ENCODE results near the gene NSG2.
"Not testable (repeated sequence)": the region's sequence is repeated elsewhere in the genome, so short reads cannot be mapped to it uniquely, and the experiment has no call there.

Gene NSG2

DNA sequence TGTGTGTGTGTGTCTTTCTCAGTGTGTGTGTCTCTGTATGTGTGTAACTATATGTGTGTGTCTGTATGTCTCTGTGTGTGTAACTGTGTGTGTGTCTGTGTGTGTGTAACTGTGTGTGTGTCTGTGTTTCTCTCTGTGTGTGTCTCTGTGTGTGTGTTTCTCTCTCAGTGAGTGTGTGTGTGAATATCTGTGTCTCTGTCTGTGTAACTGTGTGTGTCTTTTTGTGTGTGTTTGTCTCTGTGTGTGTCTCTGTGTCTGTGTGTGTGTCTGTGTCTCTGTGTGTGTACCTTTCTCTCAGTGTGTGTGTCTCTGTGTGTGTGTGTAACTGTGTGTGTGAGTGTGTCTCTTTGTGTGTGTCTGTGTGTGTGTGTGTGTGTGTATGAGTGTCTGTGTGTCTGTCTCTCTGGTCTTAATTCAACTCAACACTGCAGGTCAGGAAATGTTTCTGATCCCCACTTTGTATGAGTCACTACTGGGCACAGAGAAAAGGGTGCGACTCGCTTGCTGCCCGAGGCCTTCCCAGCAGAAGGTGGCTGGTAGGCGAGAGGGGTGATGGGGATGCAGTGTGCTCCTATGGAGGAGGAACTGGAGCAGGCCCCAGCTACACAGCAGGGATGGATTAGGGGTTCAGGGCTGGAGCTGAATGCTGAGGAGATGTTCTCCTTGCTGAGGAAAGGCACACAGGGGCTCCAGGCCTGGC lies 52.1 kb downstream of the NSG2 start:
- Histone ChIP-seq H3K36me3 (ENCODE audit: insufficient read depth, low read length) (no peaks in the 10 kb centered on the region), H3K4me1 (ENCODE audit: insufficient read depth, low read length) (no peaks in the 10 kb centered on the region), H2AFZ (ENCODE audit: low read depth, low read length) (no peak overlapping the region)

DNA sequence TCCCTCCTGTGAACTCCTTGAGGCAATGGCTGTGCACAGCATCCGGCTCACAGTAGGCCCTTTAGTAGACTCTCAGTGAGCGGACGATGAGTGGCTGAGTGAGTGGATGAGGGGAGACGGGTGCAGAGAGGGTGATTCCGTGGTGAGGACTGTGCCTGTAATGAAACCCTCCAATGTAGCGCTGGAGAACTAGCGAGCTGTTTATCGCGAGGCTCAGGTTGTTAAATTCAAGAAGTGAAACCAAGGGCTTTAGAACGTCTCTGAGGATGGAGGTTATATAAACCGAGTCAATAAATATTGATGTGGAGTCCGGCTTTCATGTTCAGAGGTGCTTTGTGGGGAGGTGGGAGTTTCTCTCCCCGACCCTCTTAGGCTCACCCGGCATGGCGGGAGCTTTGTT lies 53.2 kb downstream of the NSG2 start:
- no peak overlapping the region for H3K4me3 ChIP-seq (ENCODE audit: low read length)
- no peak overlapping the region for H2AFZ ChIP-seq (ENCODE audit: low read depth, low read length)
- no peaks in the 10 kb centered on the region for H3K9me3 ChIP-seq (ENCODE audit: low read length)
- H3K27me3 ChIP-seq (ENCODE audit: insufficient read depth, low read length) = no peaks in the 10 kb centered on the region
- H3K36me3 ChIP-seq (ENCODE audit: insufficient read depth, low read length) = no peaks in the 10 kb centered on the region
- no peaks in the 10 kb centered on the region for H3K4me1 ChIP-seq (ENCODE audit: insufficient read depth, low read length)

More for the DNA sequence above, 52.1 kb downstream of the NSG2 start:
- H3K9me3 ChIP-seq (ENCODE audit: low read length) = no peaks in the 10 kb centered on the region
- H3K4me3 ChIP-seq (ENCODE audit: low read length) = no peak overlapping the region
- no peaks in the 10 kb centered on the region for H3K27me3 ChIP-seq (ENCODE audit: insufficient read depth, low read length)

DNA sequence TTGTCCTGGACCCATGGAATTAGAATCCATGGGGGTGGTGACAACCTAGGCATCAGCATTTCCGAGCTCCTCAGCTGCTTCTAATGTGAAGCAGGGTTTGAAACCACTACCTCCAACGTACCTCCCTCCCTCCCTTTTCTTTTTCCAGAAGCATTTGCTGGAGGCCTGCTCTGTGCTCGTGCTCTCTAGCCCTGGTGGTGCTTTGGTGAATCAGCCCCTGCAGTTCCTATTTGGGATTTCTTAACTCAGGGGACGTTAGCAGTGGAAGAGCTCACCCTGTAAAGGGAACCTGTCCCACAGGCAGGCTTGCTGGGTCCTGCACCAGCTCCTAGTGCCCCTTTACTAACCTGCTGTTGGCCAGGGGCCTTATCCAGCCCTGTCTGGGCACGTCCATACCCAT lies 55.0 kb downstream of the NSG2 start:
- Histone ChIP-seq H3K9me3 (ENCODE audit: low read length) (no peaks in the 10 kb centered on the region), H3K4me1 (ENCODE audit: insufficient read depth, low read length) (no peaks in the 10 kb centered on the region), H3K27me3 (ENCODE audit: insufficient read depth, low read length) (no peaks in the 10 kb centered on the region), H3K36me3 (ENCODE audit: insufficient read depth, low read length) (no peaks in the 10 kb centered on the region), H2AFZ (ENCODE audit: low read depth, low read length) (no peak overlapping the region), H3K4me3 (ENCODE audit: low read length) (no peak overlapping the region)

DNA sequence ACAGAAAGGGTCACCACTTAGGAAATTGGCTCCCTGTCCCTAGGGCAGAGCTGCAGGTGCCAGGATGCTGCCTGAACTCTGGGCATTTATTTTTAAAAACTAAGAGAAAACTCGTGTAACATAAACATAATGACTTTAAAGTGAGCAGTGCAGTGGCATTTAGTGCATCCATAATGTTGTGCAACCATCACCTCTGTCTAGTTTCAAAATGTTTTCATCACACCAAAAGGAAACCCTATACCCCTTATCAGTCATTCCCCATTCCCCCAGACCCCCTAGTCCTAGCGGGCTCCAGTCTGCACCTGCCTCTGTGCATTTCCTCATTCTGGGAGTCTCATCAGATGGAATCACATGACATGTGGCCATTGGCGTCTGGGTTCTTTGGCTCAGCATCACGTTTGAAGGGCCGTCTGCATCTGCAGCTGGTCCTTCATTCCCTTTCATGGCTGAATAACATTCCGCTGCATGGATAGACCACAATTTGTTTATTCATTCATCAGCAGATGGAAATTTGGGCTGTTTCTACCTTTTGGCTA lies 55.8 kb downstream of the NSG2 start:
- Histone ChIP-seq H3K4me1 (ENCODE audit: insufficient read depth, low read length) (no peaks in the 10 kb centered on the region), H3K27me3 (ENCODE audit: insufficient read depth, low read length) (no peaks in the 10 kb centered on the region), H2AFZ (ENCODE audit: low read depth, low read length) (no peak overlapping the region), H3K9me3 (ENCODE audit: low read length) (no peaks in the 10 kb centered on the region), H3K36me3 (ENCODE audit: insufficient read depth, low read length) (no peaks in the 10 kb centered on the region), H3K4me3 (ENCODE audit: low read length) (no peak overlapping the region)

DNA sequence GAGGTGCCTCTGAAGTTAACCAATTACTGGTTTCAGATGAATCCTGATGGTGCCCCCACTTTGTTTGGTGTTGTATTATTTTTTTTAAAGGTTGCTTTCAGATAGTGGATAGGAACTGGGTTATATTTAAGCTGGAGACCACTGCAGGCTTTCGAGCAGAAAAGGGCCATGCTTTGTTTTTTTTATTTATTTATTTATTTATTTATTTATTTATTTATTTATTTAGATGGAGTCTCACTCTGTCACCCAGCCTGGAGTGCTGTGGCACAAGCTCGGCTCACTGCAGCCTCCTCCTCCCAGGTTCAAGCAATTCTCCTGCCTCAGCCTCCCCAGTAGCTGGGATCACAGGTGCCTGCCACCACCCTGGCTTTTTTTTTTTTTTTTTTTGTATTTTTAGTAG lies 57.1 kb downstream of the NSG2 start:
- H3K9me3 ChIP-seq (ENCODE audit: low read length); H3K27me3 ChIP-seq (ENCODE audit: insufficient read depth, low read length); H3K4me1 ChIP-seq (ENCODE audit: insufficient read depth, low read length); H2AFZ ChIP-seq (ENCODE audit: low read depth, low read length); H3K4me3 ChIP-seq (ENCODE audit: low read length); H3K36me3 ChIP-seq (ENCODE audit: insufficient read depth, low read length): not testable (repeated sequence)

DNA sequence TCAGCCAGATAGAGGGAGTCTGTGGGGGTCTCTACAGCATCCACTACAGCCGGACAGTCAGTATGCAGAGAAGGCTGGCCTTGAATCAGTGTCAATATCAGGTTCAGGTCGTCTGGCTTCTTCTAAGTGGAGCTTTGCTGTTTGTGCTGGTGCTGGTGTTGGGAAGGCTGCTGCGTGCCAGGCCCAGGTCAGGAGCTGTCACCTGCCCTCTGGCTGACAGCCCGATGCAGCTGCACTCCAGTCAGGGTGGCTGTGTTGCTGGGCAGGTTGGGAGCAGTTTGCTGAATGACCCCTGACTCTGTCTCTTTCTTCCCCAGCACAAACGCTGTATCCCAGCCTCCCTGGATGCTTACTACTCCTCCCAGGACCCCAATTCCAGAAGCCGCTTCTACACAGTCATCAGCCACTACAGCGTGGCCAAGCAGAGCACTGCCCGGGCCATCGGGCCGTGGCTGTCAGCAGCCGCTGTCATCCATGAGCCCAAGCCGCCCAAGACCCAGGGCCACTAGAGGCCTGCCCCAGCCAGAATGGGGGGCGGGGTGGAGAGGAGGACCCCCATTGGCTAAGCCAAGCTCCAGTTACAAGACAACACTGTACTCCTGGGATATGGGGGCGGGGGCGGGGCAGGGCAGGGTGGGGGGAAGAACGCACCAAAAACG lies 61.6 kb downstream of the NSG2 start:
- Histone ChIP-seq H3K36me3 (ENCODE audit: insufficient read depth, low read length) (no peaks in the 10 kb centered on the region), H3K4me1 (ENCODE audit: insufficient read depth, low read length) (no peaks in the 10 kb centered on the region), H2AFZ (ENCODE audit: low read depth, low read length) (no peak overlapping the region), H3K9me3 (ENCODE audit: low read length) (no peaks in the 10 kb centered on the region), H3K4me3 (ENCODE audit: low read length) (no peak overlapping the region), H3K27me3 (ENCODE audit: insufficient read depth, low read length) (no peaks in the 10 kb centered on the region)

DNA sequence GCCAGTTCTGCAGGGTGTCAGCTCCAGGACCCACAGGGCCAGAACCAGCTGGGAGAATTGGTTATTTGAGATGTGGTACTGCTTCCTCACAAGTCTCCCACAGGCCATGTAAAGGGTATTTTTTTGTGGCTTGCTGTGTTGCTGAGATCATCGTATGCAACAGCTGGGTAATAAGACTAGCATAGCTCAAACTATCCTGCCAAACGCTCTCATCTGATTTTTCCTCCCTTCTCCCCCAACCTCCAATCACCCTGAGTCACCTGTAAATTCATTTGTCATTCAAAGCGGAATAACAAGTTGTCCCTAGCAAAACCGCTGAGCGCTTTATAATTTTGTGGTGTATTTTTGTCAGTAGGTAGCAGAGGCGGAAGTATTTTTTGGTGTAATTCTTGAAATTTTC lies 63.2 kb downstream of the NSG2 start:
- Histone ChIP-seq H3K4me3 (ENCODE audit: low read length) (no peak overlapping the region), H2AFZ (ENCODE audit: low read depth, low read length) (no peak overlapping the region), H3K9me3 (ENCODE audit: low read length) (no peaks in the 10 kb centered on the region), H3K36me3 (ENCODE audit: insufficient read depth, low read length) (no peaks in the 10 kb centered on the region), H3K4me1 (ENCODE audit: insufficient read depth, low read length) (no peaks in the 10 kb centered on the region), H3K27me3 (ENCODE audit: insufficient read depth, low read length) (no peaks in the 10 kb centered on the region)

DNA sequence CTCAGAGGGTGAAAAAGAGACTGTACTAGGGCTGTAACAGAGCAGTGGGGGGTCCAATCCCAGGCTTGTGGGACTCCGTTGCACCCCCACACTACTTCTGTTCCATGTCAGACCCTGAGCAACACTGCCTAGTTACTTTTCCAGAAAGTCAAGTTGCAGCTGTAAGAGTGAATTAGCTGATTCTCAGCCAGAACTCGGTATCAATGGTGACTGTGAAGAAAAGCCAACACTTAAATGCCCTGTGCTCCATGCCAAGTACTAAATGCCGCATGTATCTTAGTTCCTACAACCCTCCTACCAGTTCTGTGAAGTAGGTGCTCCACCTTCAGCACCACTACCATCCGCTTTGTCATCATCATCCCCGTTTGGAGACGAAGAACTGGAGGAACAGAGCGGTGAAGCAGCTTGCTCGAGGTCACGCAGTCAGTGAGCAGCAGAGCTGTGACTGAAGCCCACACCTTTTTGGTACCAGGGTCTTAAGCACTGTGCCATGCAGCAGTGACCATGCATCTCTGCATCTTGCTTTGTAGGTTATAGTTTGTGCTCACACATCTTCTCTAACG lies 64.3 kb downstream of the NSG2 start:
- Histone ChIP-seq H2AFZ (ENCODE audit: low read depth, low read length) (no peak overlapping the region), H3K36me3 (ENCODE audit: insufficient read depth, low read length) (no peaks in the 10 kb centered on the region), H3K9me3 (ENCODE audit: low read length) (no peaks in the 10 kb centered on the region)

DNA sequence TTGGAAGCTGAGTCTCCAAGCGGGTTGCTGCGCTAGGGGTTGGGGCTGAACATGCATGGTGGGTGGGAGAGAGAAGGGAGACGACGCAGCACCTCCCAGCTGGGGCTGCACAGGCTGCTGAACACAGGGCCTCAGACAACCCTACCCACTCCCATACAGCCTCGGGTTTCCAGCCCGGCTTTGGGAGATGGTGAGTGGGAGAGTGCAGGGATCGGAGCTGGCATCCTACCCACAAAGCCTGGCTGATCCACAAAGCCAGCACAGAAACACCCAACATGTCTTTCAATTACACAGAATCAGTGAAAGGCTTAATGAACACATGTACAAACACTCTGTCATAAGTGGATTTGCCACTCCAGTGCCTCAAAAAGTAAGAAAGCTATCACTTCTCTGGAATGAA lies 64.8 kb downstream of the NSG2 start:
- H3K4me1 ChIP-seq (ENCODE audit: insufficient read depth, low read length) = no peaks in the 10 kb centered on the region
- H3K9me3 ChIP-seq (ENCODE audit: low read length) = no peaks in the 10 kb centered on the region
- H3K36me3 ChIP-seq (ENCODE audit: insufficient read depth, low read length) = no peaks in the 10 kb centered on the region
- no peak overlapping the region for H2AFZ ChIP-seq (ENCODE audit: low read depth, low read length)
- no peak overlapping the region for H3K4me3 ChIP-seq (ENCODE audit: low read length)
- no peaks in the 10 kb centered on the region for H3K27me3 ChIP-seq (ENCODE audit: insufficient read depth, low read length)

More for the DNA sequence above, 64.3 kb downstream of the NSG2 start:
- Histone ChIP-seq H3K27me3 (ENCODE audit: insufficient read depth, low read length) (no peaks in the 10 kb centered on the region), H3K4me3 (ENCODE audit: low read length) (no peak overlapping the region), H3K4me1 (ENCODE audit: insufficient read depth, low read length) (no peaks in the 10 kb centered on the region)

DNA sequence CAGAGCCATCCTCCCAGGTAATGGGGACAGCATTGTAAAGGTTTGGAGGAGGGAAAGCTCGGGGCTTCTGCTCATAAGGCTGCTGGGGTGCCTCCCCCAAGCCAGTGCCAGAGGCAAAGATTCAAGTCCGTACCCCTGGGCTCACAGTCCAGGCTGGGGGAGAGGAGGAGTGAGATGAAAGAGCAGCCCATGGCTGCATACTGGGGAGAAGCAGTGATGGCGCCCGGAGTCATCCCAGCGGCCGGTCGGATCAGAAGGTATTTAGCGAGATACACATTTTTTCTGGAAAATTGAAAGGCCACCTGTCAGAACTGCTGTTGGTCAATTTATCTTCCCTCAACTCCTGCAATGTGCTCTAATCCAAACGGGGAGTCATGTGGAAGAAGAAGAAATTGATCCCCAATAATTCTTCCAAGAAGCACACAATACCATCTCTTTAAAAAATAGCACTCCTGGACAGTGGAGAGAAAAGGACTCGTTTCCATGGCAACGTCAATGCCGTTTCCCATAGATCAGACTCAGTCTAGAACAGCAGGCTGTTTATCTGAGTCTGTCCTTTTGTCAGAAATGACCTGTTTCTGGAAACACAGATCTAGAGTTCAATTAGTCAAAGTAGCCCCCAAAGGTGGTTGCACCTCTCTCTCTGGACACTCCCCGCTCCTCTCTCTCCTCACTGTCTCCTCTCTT lies 65.9 kb downstream of the NSG2 start:
- H3K9me3 ChIP-seq (ENCODE audit: low read length) = no peaks in the 10 kb centered on the region
- H3K27me3 ChIP-seq (ENCODE audit: insufficient read depth, low read length) = no peaks in the 10 kb centered on the region
- no peaks in the 10 kb centered on the region for H3K36me3 ChIP-seq (ENCODE audit: insufficient read depth, low read length)
- H3K4me3 ChIP-seq (ENCODE audit: low read length) = no peak overlapping the region
- no peak overlapping the region for H2AFZ ChIP-seq (ENCODE audit: low read depth, low read length)
- no peaks in the 10 kb centered on the region for H3K4me1 ChIP-seq (ENCODE audit: insufficient read depth, low read length)

DNA sequence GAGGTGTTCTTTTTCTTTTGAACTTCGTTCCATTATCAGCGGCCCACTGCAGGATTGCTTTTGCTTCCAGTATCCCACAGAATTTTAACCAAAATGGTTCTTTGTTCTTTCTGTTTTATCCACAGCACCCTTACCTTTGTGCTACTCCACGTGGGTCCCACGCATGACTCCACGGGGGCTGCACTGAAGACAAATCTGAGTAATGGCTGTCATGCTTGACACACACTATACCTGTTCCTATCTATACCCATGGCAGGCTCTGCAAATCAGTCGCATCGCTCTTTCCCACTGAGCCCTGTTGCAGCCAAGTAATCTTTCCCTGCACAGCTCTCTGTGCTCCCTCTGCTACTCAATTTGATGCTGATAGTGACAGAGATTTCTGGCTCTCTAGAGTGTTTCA lies 69.7 kb downstream of the NSG2 start:
- no peak overlapping the region for H2AFZ ChIP-seq (ENCODE audit: low read depth, low read length)
- no peaks in the 10 kb centered on the region for H3K9me3 ChIP-seq (ENCODE audit: low read length)
- no peaks in the 10 kb centered on the region for H3K4me1 ChIP-seq (ENCODE audit: insufficient read depth, low read length)
- peaks cover 3% of the 10 kb centered on the region for H3K27me3 ChIP-seq (ENCODE audit: insufficient read depth, low read length)
- H3K4me3 ChIP-seq (ENCODE audit: low read length) = no peak overlapping the region
- no peaks in the 10 kb centered on the region for H3K36me3 ChIP-seq (ENCODE audit: insufficient read depth, low read length)

DNA sequence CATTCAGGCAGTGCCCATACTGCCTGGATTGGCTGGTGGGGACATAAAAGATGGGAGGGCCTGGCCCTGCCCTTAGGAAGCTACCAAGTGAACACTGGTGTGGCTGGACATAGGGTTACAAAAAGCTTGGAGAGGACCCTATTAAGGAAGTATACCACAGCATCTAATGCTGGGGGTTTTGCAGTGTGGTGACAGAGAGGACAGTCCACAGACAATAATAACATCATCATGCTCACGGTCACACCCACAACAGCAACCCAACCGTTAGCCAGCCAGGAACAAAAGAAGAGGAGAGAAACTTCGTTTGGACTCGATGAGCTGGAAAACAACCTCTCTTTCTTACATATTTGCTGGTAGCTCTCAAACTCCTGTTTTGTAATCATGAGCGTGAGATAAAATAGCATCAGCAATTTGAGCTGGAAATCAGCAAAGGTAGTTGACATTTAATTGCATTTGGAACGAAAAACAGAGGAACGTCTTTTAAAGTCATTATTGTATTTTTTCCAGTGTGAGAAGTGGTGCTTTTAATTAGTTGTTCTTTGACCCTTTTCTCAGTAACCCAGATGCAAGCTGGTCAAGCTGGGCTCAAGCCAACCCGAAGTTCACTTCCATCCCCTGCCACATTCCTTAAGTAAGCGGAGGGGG lies 73.4 kb downstream of the NSG2 start:
- Histone ChIP-seq H3K4me1 (ENCODE audit: insufficient read depth, low read length) (no peaks in the 10 kb centered on the region), H3K27me3 (ENCODE audit: insufficient read depth, low read length) (peaks cover 3% of the 10 kb centered on the region), H2AFZ (ENCODE audit: low read depth, low read length) (no peak overlapping the region), H3K36me3 (ENCODE audit: insufficient read depth, low read length) (no peaks in the 10 kb centered on the region), H3K4me3 (ENCODE audit: low read length) (no peak overlapping the region), H3K9me3 (ENCODE audit: low read length) (no peaks in the 10 kb centered on the region)

DNA sequence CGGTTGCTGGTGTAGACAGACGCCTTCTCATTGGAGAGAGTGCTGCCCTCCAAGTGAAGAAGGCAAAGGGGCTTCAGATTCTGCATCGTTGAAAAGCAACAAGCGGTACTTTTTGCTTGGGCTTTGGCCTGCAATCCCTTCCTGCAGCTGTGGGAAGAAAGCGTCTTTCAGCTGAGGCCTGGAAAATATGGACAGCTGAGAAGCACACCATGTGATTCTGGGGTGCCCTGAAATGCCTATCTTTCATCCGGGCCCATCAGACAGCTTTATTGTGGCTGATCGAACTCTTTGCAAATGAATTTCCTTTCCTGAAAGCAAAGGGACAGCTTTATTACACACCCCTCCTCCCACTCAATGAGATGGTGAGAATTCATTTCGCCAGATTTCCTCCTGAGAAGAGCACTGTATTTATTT lies 74.0 kb downstream of the NSG2 start:
- H3K27me3 ChIP-seq (ENCODE audit: insufficient read depth, low read length) = peaks cover 3% of the 10 kb centered on the region
- no peaks in the 10 kb centered on the region for H3K36me3 ChIP-seq (ENCODE audit: insufficient read depth, low read length)
- H3K4me1 ChIP-seq (ENCODE audit: insufficient read depth, low read length) = no peaks in the 10 kb centered on the region
- H2AFZ ChIP-seq (ENCODE audit: low read depth, low read length) = no peak overlapping the region
- H3K9me3 ChIP-seq (ENCODE audit: low read length) = no peaks in the 10 kb centered on the region
- no peak overlapping the region for H3K4me3 ChIP-seq (ENCODE audit: low read length)

Data from neuron (in vitro differentiated cells).